GM21515 (cell line): ENCODE data around the gene SEPHS1.
"Not testable (repeated sequence)": the region's sequence is repeated elsewhere in the genome, so short reads cannot be mapped to it uniquely, and the experiment has no call there.

Experiments used
- ATAC-seq: cut with Tn5 transposase; IDR thresholded peaks from one replicate; pipeline ENCODE4 v1.9.1; 2021; ENCODE audit not compliant: unreplicated experiment

SEPHS1 gene

DNA sequence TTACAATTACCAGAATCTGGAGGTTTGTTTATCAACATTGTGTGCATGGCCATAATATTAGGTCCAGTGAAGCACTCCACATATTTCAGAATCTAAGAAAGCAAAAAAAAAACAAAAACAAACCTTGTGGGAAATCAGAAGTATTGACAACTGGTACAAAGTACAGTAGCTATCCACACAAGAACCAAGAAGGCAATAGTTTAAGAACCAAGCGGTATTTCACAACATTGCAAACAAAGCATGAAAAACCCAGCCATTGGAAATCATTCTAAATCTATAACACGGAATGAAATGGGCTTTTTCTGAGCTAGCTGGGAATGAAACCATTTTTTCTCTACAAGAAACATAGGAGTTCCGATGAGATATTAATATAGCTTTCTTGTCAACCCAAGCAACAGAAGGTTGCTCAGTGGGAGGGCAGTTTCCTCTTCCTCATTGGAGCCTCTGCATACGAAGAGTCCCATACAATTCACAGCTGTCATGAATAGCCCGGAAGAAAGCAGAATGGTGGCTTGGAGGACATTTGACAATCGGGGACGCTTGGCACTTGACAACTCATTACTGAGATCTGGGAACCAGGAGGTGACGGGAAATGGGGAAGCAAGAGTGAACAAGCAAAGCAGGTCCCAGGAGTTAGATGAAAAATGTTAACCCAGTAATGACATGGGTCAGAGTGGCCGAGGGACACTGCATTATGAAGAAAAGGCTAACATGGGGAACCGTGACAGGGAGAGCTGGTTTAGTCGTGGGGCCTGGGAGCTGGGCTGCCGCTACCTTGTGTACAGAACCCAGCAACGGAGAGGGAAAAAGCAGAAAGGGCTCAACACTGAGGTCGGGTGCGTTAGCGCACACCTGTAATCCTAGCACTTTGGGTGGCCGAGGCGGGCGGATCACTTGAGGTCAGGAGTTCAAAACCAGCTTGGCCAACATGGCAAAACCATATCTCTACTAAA, 56.0 kb downstream of the SEPHS1 start:
- ATAC-seq, result no peak

DNA sequence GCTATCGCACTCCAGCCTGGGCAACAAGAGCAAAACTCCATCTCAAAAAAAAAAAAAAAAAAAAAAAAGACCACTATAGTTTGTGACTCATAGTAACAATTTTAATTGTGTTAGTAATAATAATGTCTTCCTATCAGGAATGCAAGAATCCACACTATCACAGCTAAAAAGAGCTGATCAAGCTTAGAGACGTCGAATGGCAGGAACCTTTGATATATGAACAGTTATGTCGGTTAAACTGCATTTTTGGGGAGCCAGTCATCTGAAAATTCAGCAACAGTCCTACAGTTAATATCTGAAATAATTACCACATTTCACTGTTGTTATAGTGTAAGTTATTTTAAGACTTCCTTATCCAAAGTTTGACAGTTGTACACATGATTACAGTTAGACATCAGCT, 57.0 kb downstream of the SEPHS1 start:
- no peak for ATAC-seq

DNA sequence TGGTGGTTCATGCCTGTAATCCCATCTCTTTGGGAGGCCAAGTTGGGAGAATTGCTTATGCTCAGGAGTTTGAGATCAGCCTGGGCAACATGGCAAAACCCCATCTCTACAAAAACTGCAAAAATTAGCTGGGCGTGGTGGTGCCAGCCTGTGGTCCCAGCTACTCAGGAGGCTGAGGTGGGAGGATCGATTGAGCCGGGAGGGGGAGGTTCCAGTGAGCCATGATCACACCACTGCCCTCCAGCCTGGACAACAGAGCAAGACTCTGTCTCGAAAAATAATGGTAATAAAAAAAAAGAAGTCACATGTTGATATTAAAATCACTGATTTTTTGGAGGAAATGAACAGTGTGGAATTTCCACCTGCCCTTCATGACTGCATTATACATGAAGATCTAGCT, 64.0 kb downstream of the SEPHS1 start:
- ATAC-seq, result no peak

- ATAC-seq, result not testable (repeated sequence)
Measured at GRCh38 chr10:13282348-13282747, 65.7 kb downstream of the SEPHS1 start.

- no peak for ATAC-seq
Measured at GRCh38 chr10:13276749-13277365, 71.2 kb downstream of the SEPHS1 start.

DNA sequence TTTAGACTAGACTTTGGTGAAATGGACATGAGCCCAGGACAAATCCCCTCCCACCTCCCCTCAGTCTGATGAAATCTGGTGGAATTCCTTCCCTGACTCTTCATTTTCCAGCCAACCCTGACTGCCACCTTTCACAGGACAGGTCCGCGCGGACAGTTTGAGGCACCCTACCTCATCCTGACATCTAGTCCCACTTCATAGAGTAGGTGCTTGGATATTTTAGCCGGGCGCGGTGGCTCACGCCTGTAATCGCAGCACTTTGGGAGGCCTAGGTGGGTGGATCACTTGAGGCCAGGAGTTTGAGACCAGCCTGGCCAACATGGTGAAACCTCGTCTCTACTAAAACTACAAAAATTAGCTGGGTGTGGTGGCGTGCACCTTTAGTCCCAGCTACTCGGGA, 71.9 kb downstream of the SEPHS1 start:
- ATAC-seq, result not testable (repeated sequence)

GRCh38 chr10:13272164-13272571, 75.9 kb downstream of the SEPHS1 start:
- ATAC-seq, result no peak

- ATAC-seq, result no peak
Measured at GRCh38 chr10:13271552-13272163, 76.4 kb downstream of the SEPHS1 start.

DNA sequence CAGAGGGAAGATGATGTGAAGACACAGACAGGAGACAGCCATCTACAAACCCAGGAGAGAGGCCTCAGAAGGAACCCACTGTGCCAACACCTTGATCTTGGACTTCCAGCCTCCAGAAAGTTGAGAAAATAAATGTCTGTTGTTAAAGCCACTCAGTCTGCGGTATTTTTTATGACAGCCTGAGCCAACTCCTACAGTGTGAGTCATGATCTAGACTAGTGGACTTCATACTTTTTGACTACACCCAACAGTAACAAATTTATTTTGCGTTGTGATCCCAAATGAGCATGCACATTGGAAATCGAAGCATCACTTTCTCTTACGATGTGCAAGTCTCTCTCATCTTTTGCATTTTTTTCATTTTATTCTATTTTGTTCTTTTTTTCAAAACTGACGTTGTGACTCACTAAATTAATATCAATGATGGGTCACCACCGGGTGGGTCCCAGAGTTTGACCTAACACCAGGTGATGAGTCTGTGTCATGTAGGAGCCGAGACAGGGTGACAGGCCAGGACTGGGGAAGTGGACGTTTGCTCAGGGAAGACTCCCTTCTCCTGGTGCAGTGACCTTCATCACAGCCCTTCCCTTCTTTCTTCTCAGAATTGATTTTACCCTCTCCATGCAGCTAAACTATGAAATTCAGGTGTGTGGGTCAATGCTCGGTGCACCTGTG, 77.1 kb downstream of the SEPHS1 start:
- ATAC-seq, result no peak

GRCh38 chr10:13268841-13269240, 79.3 kb downstream of the SEPHS1 start:
- no peak for ATAC-seq

DNA sequence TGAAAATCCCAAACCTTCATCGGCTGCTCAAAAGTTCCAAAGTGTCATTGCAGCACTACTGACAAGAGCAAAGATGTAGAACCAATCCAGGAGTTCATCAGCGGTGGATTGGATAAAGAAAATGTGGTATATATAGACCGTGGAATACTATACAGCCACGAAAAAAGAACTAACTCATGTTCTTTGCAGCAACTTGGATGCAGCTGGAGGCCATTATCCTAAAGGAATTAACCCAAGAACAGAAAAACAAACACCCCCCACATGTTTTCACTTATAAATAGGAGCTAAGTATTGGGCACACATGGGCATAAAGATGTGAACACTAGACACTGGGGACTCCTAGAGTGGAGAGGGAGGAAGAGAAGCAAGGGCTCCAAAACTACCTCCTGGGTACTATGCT, 79.8 kb downstream of the SEPHS1 start:
- ATAC-seq, result no peak
